IMR-90 (cell line): ENCODE results near the gene CTIF. TPM values are rescaled to one million over a fixed set of nuclear protein-coding genes. Genes with fewer than 3 reads are reported as not detected.

Source experiments
- RAD21 ChIP-seq: IDR thresholded peaks from 2 replicates; pipeline ENCODE4 v1.6.1; 2012; ENCODE audit warnings: low read length, improper control_type of control experiment
- USF2 ChIP-seq: fragments of 150-350 bp; IDR thresholded peaks from 2 replicates; pipeline ENCODE4 v1.6.1; 2017; ENCODE audit warnings: mild to moderate bottlenecking, antibody characterized with exemption, low read length, low read depth
- polyA plus RNA-seq, 3 experiments: library from polyadenylated mRNA; depleted of rRNA; stranded (reverse); fragments of >200 nt; gene quantifications; 2 replicates each; pipeline ENCODE4 v1.2.3, GENCODE V29; 2012; ENCODE audit warnings: low replicate concordance in 1 of 3
- total RNA-seq: library from RNA; depleted of rRNA; stranded (reverse); fragments of >200 nt; gene quantifications from 2 replicates; pipeline ENCODE4 v1.2.3, GENCODE V29; 2012

Gene CTIF
- total and polyA plus RNA-seq, 2 of the 4 experiments (the other 2 are of a cell fraction) = 25.1 to 57.0 TPM

GRCh38 chr18:48838921-48839818 is 300.3 kb downstream of the CTIF start (continued):
- TF ChIP-seq USF2 (no peak), RAD21 (0 out of 2 replicates have a peak, but pooled peaks have one; percentile 3)
